H7 (cell line): Measurements from ENCODE around the gene ELOF1. TPM values are rescaled to one million over a fixed set of nuclear protein-coding genes. Genes with fewer than 3 reads are reported as not detected.

Experiments used
- DNase-seq: peaks from one replicate; pipeline ENCODE4 v3.0.0; 2012
- H3K27me3 ChIP-seq: 2 replicates; pipeline ENCODE4 v1.6.0; 2011; ENCODE audit warnings: mild to moderate bottlenecking, low read length; ENCODE audit not compliant: control insufficient read depth, insufficient read depth
- H3K36me3 ChIP-seq: replicated peaks from 2 replicates; pipeline ENCODE4 v1.5.1; 2011; ENCODE audit warnings: low read length; ENCODE audit not compliant: control insufficient read depth, insufficient read depth
- H3K4me3 ChIP-seq: 2 replicates; pipeline ENCODE4 v1.5.1; 2011; ENCODE audit warnings: low read depth, mild to moderate bottlenecking, control low read depth, low read length, moderate library complexity; ENCODE audit not compliant: insufficient read depth
- total RNA-seq: library from RNA; depleted of rRNA; stranded (reverse); fragments of >200 nt; shearing (Covaris generic); gene quantifications from 2 replicates; pipeline ENCODE4 v1.2.3, GENCODE V29; 2014

ELOF1 gene
- total RNA-seq, 1 experiment from 2014 or later = 66.7 TPM

DNA sequence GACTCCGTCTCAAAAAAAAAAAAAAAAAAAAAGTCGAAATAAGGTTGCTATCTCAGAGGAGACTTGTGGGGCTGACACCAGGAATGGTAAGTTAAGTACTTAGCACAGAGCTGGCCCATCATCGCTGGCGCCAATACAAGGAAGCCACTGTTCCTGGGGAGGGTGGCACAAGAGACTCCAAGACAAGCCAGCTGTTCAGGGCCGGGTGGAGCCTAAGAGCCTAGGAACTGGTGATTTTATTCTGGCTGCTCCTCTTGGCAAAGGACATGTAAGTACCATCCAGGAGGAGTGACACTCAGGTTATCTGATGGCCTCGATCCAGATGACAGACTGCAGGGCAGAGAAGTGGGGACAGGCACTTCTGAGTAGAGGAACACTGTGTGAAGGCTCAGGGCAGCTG, 3.8 kb downstream of the ELOF1 start:
- no peak for DNase-seq
- peaks cover 12% of the 10 kb centered on the region for H3K36me3 ChIP-seq
- no peak overlapping the region for H3K4me3 ChIP-seq
- no peaks in the 10 kb centered on the region for H3K27me3 ChIP-seq

DNA sequence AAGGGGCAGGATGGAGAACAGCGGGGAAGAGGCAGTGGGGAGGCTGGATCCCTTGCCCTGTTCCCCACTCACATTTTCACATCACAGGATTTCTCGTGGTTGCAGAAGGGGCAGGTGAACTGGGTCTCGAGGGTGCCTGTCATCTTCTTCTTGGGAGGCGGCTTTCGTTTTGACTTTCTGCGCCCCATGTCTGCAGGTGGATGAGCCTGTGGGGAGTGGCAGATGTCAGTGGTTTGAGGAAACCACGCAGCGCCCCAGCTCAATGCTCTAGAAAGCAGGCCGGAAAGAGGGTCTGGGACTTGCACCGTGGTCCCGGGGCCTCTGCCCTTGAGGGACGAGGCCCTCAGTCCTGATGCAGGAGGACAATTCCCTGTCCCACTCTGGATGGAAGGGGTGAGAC, 4.9 kb downstream of the ELOF1 start:
- peaks cover 13% of the 10 kb centered on the region for H3K36me3 ChIP-seq
- no peaks in the 10 kb centered on the region for H3K27me3 ChIP-seq
- no peak overlapping the region for H3K4me3 ChIP-seq
- DNase-seq = no peak

DNA sequence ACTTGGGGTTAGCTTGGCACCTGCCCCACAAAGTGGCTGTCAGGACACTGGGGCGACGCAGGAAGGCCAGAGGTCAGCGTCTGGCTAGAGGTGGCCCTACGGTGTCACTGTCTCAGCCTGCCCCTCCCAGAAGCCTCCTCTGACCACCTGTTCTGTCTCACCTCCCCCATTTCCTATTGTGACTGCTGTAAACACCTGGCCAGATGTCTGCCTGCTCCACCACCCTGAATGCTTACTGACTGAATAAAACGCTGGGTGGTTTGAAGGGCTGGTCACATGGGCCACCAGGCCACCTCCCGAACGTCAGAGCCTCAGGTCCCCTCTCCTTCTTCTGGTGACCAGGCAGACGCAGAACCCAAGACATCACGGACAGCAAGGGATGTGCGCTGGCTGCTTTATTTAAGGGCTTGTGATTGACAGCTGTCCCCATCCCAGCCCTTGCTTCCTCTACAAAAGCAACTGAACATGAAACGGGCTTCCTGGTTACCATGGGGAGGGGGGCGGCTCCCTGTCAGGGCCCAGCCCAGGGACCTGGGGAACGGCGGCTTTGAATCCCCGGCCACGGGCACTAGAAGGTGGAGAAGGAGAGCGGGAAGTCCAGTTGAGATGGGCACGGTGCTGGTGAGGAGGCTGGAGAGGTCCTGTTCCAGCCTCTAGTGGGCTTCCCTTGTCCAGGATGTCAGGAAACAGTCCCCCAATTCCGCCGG, 6.2 kb downstream of the ELOF1 start:
- Histone ChIP-seq H3K27me3 (no peaks in the 10 kb centered on the region), H3K36me3 (peaks cover 13% of the 10 kb centered on the region), H3K4me3 (no peak overlapping the region)
- no peak for DNase-seq

DNA sequence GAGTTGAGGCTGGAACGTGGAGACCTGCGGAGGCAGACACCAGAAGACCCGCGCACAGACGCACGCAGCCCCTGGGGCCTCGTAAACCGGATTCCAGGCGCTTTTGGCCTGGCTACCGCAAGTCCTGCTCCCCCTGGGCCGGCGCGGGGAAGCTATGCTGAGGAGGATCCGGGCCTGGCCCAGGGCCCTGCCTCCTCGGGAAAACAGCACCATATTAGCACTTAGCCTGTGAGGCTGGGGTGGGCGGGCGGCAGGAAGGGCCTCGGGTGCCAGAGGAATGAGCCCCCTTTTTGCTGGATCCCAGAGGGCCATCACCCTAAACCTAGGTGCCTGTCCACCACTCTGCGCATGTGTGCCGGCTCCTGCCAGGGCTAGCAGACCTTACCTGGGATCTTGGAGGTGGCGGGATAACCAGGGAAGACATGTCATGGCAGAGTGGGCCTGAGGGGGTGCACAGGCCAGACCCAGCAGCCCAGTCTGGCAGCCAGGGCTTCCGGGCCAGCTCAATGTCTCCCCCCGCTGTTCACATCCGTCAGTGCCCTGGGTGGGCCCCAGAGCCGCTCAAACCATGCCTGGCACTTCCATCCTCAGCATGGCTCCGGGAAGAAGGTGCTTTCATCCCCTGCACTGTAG, 7.3 kb downstream of the ELOF1 start:
- Histone ChIP-seq H3K4me3 (no peak overlapping the region), H3K36me3 (peaks cover 15% of the 10 kb centered on the region), H3K27me3 (no peaks in the 10 kb centered on the region)
- DNase-seq = peak; percentile 94

DNA sequence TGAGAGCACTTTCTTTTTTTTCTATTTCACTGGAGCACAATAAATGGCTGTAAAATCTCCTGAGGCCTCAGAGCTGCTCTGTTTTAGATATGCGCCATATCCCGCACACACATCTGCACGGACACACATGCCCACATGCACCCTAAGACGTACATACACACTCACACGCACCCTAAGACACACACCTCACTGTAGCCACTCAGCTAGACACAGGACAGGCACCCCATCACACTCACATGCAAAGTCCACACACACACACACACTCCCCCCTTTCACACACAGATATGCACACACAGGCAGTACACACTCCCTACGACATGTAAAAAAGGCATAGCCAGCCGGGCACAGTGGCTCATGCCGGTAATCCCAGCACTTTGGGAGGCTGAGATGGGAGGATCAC, 8.8 kb downstream of the ELOF1 start:
- Histone ChIP-seq H3K27me3 (no peaks in the 10 kb centered on the region), H3K4me3 (no peak overlapping the region), H3K36me3 (peaks cover 13% of the 10 kb centered on the region)
- no peak for DNase-seq

DNA sequence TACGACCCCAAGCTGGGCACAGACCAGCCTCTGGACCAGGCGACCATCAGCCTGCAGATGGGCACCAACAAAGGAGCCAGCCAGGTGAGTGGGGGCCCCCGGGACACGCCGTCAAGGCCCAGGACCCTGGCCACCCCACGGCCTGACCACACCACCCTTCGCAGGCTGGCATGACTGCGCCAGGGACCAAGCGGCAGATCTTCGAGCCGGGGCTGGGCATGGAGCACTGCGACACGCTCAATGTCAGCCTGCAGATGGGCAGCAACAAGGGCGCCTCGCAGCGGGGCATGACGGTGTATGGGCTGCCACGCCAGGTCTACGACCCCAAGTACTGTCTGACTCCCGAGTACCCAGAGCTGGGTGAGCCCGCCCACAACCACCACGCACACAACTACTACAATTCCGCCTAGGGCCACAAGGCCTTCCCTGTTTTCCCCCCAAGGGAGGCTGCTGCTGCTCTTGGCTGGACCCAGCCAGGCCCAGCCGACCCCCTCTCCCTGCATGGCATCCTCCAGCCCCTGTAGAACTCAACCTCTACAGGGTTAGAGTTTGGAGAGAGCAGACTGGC, 9.6 kb downstream of the ELOF1 start:
- no peak overlapping the region for H3K4me3 ChIP-seq
- H3K27me3 ChIP-seq = no peaks in the 10 kb centered on the region
- peak; percentile 53 for DNase-seq
- H3K36me3 ChIP-seq = peaks cover 11% of the 10 kb centered on the region

DNA sequence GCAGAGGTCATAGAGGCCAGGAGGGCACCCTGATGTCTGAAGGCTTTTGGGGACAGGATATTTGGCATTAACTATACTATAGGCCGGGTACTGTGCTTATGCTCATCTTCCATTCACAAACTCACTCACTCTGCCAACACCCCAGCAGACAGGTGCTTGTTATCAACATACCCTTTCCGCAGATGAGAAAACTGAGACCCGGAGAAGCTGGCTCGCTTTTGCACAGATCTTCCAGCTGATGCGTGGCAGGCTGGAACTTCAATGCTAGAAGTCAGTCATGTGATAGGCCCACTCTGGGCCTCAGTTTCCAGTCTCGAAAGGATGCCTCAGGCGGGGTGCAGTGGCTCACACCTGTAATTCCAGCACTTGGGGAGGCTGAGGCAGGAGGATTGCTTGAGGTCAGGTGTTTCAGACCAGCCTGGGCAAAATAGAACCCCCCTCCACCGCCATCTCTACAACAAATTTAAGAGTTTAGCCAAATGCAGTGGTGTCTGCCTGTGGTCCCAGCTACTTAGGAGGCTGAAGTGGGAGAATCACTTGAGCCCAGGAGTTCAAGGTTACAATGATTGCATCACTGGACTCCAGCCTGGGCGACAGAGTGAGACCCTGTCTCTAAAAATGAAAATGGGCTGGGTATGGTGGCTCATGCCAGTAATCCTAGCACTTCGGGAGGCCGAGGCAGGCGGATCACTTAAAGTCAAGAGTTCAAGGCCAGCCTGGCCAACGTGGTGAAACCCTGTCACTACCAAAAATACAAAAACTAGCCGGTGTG, 10.9 kb downstream of the ELOF1 start:
- H3K27me3 ChIP-seq = no peaks in the 10 kb centered on the region
- DNase-seq = no peak
- peaks cover 6% of the 10 kb centered on the region for H3K36me3 ChIP-seq
- no peak overlapping the region for H3K4me3 ChIP-seq

DNA sequence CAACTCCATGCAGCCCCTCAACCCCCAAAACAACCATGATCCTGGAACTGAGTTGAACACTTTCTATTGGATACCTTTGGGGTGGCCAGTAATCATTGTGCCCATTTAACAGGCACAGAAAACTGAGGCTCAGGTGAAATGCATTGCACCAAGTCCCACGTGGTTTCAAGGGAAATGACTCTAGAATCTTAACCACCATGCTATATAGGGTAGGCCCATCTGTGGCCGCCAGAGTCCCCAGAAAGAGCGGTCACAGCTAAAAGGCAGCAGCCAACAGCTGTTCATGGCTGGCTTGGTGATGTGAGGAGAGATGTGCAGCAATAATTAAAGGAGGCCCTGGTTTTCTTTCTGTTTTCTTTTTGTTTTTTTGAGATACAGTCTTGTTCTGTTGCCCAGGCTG, 17.8 kb downstream of the ELOF1 start:
- no peaks in the 10 kb centered on the region for H3K36me3 ChIP-seq
- H3K27me3 ChIP-seq = no peaks in the 10 kb centered on the region
- H3K4me3 ChIP-seq = no peak overlapping the region
- DNase-seq = no peak

DNA sequence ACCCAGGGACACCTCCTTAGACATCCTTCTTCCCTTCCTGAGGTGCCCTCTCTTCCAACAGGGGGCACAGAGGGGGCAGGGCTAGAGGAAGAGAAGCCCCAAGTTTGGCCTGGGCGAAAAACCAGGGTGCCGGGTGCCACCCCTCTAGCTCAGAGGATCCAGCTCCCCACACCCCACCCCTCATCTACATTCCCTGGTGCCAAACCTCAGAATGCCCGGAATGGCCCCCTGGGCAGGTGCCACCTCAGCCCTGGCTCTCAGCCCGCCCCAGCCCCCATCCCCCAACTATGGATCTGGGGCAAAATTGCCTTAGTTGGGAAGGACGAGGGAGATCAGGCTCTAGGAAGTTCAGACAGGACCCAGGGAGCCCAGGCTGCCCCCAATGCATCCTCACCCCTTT, 18.4 kb downstream of the ELOF1 start:
- peak; percentile 46 for DNase-seq
- H3K27me3 ChIP-seq = no peaks in the 10 kb centered on the region; the same call in 1 of the 2 replicates
- H3K4me3 ChIP-seq = no peak overlapping the region
- no peaks in the 10 kb centered on the region for H3K36me3 ChIP-seq

DNA sequence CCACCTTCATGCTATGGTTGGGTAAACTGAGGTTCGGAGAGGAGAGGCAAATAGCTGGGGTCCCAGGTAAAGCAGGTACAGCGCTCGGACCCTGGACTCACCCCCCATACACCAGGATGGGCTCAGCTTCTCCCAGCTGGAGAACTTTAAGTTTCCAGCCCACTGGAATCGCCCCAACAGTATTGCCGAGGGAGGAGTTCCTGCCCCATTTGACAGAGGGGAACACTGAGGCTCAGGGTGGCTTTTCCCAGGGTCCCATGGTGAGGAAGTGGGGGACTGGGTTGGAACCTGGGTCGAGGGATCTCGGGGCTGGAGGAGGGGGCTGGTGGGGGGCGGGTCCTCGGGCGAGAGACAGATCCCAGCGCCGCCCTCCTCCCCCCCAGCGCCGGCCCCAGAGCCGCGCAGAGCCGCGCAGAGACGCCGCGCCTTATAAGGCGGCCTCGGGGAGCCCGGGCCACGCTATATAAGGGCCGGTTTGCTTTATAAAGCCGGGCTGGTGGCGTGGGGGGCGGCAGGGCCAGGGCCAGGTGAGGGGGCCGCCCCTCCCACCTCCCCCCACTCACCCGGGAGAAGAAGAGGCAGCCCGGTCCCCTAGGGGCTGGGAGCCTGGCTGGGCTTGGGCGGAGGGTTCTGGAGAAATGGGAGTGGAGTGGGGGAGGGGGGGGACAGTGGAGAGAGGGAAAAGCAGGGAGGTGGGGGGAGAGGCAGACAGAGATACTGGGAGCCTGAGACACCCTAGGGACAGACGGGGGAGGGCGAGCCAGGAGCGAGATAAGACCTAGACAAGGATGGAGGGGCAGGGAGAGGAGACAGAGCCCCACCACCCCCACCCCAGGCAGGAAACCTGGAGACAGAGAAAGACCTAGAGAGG, 19.3 kb downstream of the ELOF1 start:
- Histone ChIP-seq H3K27me3 (no peaks in the 10 kb centered on the region; the same call in 1 of the 2 replicates), H3K4me3 (peak overlapping the region; percentile 38), H3K36me3 (no peaks in the 10 kb centered on the region)
- DNase-seq = peak; percentile 94

DNA sequence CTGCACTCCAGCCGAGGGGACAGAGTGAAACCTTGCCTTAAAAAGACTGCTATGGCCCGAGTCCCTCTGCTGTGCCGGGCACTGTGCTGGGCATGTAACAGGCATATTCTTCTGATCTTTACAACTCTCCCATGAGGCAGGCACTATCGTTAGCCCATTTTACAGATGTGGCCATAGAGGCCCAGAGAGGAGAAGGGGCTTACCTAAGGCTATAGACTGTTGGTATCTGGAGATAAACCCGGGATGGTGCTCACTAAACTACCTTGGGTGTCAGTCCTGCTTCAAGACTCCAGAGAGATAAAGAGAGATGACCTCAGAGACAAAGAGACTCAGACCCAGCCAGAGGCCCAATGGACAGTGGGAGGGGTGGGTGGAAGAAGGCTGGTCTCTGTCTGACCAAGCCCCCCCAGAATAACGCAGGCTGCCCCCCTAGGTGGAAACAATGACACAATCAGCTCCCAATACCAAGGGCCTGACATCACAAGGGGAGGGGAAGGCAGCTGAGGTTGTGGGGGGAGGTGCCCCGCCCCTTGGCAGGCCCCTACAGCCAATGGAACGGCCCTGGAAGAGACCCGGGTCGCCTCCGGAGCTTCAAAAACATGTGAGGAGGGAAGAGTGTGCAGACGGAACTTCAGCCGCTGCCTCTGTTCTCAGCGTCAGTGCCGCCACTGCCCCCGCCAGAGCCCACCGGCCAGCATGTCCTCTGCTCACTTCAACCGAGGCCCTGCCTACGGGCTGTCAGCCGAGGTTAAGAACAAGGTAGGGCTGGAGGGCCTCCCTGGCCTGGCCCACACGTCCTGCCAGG, 20.6 kb downstream of the ELOF1 start, which contains the start of gene CNN1:
Gene CNN1, plus strand, starts transcription at position 620 of the 805 bp plus-strand sequence. Its CDS starts 77 bp downstream, at position 697.
- peak; percentile 94 for DNase-seq
- peak within 1 kb of the TSS; percentile 38 for H3K4me3 ChIP-seq
- H3K27me3 ChIP-seq = no peaks in the 10 kb centered on the region; the same call in 1 of the 2 replicates
- H3K36me3 ChIP-seq = no peaks in the 10 kb centered on the region

DNA sequence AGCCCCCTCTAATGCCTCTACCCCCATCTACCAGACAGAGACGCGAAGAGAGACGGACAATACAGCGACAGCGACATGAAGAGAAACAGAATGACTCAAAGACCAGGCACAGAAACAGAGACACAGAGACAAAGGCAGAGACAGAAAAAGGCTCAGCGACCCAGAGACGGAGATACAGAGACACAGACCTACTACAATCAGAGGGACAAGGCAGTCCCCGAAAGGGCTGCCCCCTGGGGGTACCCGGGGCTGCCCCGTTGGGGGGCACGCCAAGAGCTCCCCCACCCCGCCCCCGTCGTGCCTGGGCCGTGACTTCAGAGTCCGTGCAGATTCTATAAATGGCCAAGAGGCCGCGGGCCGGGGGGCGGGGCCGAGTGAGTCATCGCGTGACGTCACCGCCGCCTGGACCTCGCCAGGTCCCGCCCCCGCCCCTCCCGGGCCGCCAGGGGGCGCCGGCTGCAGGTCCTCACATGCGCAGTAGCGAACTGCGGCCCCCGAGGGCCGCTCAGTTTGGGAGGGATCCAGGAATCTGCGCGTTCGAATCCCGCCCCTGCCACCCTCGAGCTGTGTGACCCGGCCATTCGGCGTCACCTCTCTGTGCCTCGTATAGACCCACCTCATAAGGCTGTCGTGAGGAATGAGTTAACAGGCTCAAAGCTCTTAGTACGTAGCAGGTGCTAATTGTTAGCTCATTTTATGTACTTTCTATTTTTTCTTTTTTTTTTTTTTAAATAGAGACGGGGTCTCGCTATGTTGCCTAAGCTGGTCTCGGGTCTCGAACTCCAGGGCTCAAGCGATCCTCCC, 23.0 kb downstream of the ELOF1 start:
- peak overlapping the region; percentile 41 for H3K4me3 ChIP-seq
- peak; percentile 99 for DNase-seq
- H3K36me3 ChIP-seq = no peaks in the 10 kb centered on the region
- no peaks in the 10 kb centered on the region; the same call in 1 of the 2 replicates for H3K27me3 ChIP-seq
